A549 (cell line): ENCODE results near the gene ERCC6. TPM values are rescaled to one million over a fixed set of nuclear protein-coding genes. Genes with fewer than 3 reads are reported as not detected.

ENCODE experiments used
- ATAC-seq, 2 experiments: fragments of 200-7000 bp in 1 of 2; fragments of >200 bp in 1 of 2; cut with Nextera tagmentation in 1 of 2; cut with Tn5 transposase in 1 of 2; 3 replicates each; pipeline versions ENCODE4 v1.8.0 to v1.9.1; 2018 to 2020; ENCODE audit warnings: mild to moderate bottlenecking in 1 of 2, moderate library complexity in 1 of 2
- CTCF ChIA-PET: fragments of 300-600 bp; sonication (Branson Sonifier 250); formaldehyde crosslinking; extraction: SDS; loops from one replicate; lab custom pipeline; 2021; ENCODE audit warnings: antibody characterized with exemption, inconsistent platforms; lab: Yijun Ruan, JAX
- POLR2A ChIA-PET: fragments of 350-600 bp; formaldehyde crosslinking; extraction: SDS; loops from one replicate; lab custom pipeline; 2021; ENCODE audit warnings: antibody characterized with exemption, inconsistent platforms; lab: Yijun Ruan, JAX
- DNase-seq, 2 experiments: peaks; one replicate each; pipeline versions ENCODE4 v3.0.0 to v3.0.0-alpha.2; 2011 to 2016; ENCODE audit warnings: low read depth in 1 of 2, low spot score in 1 of 2
- FAIRE-seq: peaks from 2 replicates; lab custom pipeline; 2011; peaks lifted over from hg19 to GRCh38; lab: Jason Lieb, UNC
- H3K27ac ChIP-seq, 2 experiments: fragments of >200 bp; sonication (Bioruptor Twin); formaldehyde crosslinking; 3 replicates each; pipeline ENCODE4 v1.5.1; 2016 to 2017
- H3K4me1 ChIP-seq: fragments of >200 bp; sonication (Bioruptor Twin); formaldehyde crosslinking; 3 replicates; pipeline ENCODE4 v1.6.1; 2016
- H3K4me2 ChIP-seq: fragments of >200 bp; sonication (Bioruptor Twin); formaldehyde crosslinking; 3 replicates; pipeline ENCODE4 v1.6.1; 2016
- H3K4me3 ChIP-seq: fragments of >200 bp; sonication (Bioruptor Twin); formaldehyde crosslinking; 3 replicates; pipeline ENCODE4 v1.5.1; 2016
- H3K9me3 ChIP-seq: fragments of >200 bp; sonication (Bioruptor Twin); formaldehyde crosslinking; 3 replicates; pipeline ENCODE4 v1.6.1; 2016
- CBX2 ChIP-seq: fragments of 200-600 bp; sonication (generic); IDR thresholded peaks from 2 replicates; pipeline ENCODE4 v1.6.1; 2016; ENCODE audit warnings: low read depth, mild to moderate bottlenecking, borderline replicate concordance
- CHD4 ChIP-seq: fragments of 200-600 bp; sonication (generic); IDR thresholded peaks from 2 replicates; pipeline ENCODE4 v1.6.1; 2016; ENCODE audit warnings: antibody characterized with exemption, mild to moderate bottlenecking, borderline replicate concordance
- EHMT2 ChIP-seq: fragments of 200-600 bp; sonication (generic); IDR thresholded peaks from 2 replicates; pipeline ENCODE4 v1.6.1; 2016; ENCODE audit warnings: antibody characterized with exemption, low read depth, mild to moderate bottlenecking, moderate library complexity
- EP300 ChIP-seq, 2 experiments: fragments of >200 bp; sonication (Bioruptor Twin); formaldehyde crosslinking; IDR thresholded peaks; 2 replicates in 1 of 2; 3 replicates in 1 of 2; pipeline ENCODE4 v1.6.1; 2016 to 2017
- FOSB ChIP-seq: fragments of 250-450 bp; sonication (Bioruptor Pico); IDR thresholded peaks from 2 replicates; pipeline ENCODE4 v1.5.0; 2020; ENCODE audit warnings: mild to moderate bottlenecking, moderate library complexity
- FOSL2 ChIP-seq, 2 experiments: fragments of 450-650 bp in 1 of 2; fragments of >200 bp in 1 of 2; sonication (Bioruptor Twin) in 1 of 2; formaldehyde crosslinking; IDR thresholded peaks; 2 replicates each; pipeline versions ENCODE4 v1.5.0 to v1.6.1; 2016 to 2020; ENCODE audit warnings: mild to moderate bottlenecking in 1 of 2, moderate library complexity in 1 of 2
- FOXS1 ChIP-seq: fragments of 250-450 bp; sonication (Bioruptor Pico); IDR thresholded peaks from 2 replicates; pipeline ENCODE4 v1.5.0; 2020; ENCODE audit warnings: mild to moderate bottlenecking, moderate library complexity
- GATA3 ChIP-seq: IDR thresholded peaks from 2 replicates; pipeline ENCODE4 v1.6.1; 2012; ENCODE audit warnings: borderline replicate concordance
- HOXA7 ChIP-seq: fragments of 250-450 bp; sonication (Bioruptor Pico); IDR thresholded peaks from 2 replicates; pipeline ENCODE4 v1.5.0; 2020; ENCODE audit warnings: mild to moderate bottlenecking, moderate library complexity
- JUNB ChIP-seq: fragments of >200 bp; sonication (Bioruptor Twin); formaldehyde crosslinking; IDR thresholded peaks from 2 replicates; pipeline ENCODE4 v1.6.1; 2016
- KDM5A ChIP-seq: fragments of 200-600 bp; sonication (generic); IDR thresholded peaks from 2 replicates; pipeline ENCODE4 v1.6.1; 2016; ENCODE audit warnings: antibody characterized with exemption, mild to moderate bottlenecking
- MAFK ChIP-seq: fragments of 450-650 bp; IDR thresholded peaks from 2 replicates; pipeline ENCODE4 v1.6.1; 2014; ENCODE audit not compliant: partially characterized antibody
- NPAS2 ChIP-seq: fragments of 250-450 bp; sonication (Bioruptor Pico); IDR thresholded peaks from 2 replicates; pipeline ENCODE4 v1.8.0; 2022; ENCODE audit warnings: mild to moderate bottlenecking, moderate library complexity, borderline replicate concordance
- NR3C1 ChIP-seq: fragments of >200 bp; sonication (Bioruptor Twin); formaldehyde crosslinking; IDR thresholded peaks from 3 replicates; pipeline ENCODE4 v1.6.1; 2017
- POLR2A ChIP-seq: IDR thresholded peaks from 2 replicates; pipeline ENCODE4 v1.6.1; 2012; ENCODE audit warnings: mild to moderate bottlenecking, low read length
- RFX5 ChIP-seq: fragments of 450-650 bp; IDR thresholded peaks from 2 replicates; pipeline ENCODE4 v1.7.1; 2014; ENCODE audit warnings: antibody characterized with exemption, mild to moderate bottlenecking, moderate library complexity
- SMC3 ChIP-seq: fragments of >200 bp; sonication (Bioruptor Twin); formaldehyde crosslinking; IDR thresholded peaks from 3 replicates; pipeline ENCODE4 v1.6.1; 2018; ENCODE audit warnings: inconsistent platforms
- SREBF2 ChIP-seq: fragments of 450-650 bp; IDR thresholded peaks from 2 replicates; pipeline ENCODE4 v1.6.1; 2014; ENCODE audit warnings: mild to moderate bottlenecking, moderate library complexity
- TP53 ChIP-seq: fragments of 250-450 bp; sonication (Bioruptor Pico); IDR thresholded peaks from 2 replicates; pipeline ENCODE4 v1.5.0; 2021; ENCODE audit warnings: mild to moderate bottlenecking, moderate library complexity
- ZFP36 ChIP-seq: fragments of 450-650 bp; IDR thresholded peaks from 2 replicates; pipeline ENCODE4 v1.6.1; 2014; ENCODE audit warnings: borderline replicate concordance; ENCODE audit not compliant: partially characterized antibody
- ZSCAN20 ChIP-seq: fragments of 250-450 bp; sonication (Bioruptor Pico); IDR thresholded peaks from 2 replicates; pipeline ENCODE4 v1.8.0; 2022; ENCODE audit warnings: mild to moderate bottlenecking, moderate library complexity
- WGBS: methylation state at CpG from one replicate; pipeline ENCODE4 v1.1.6; 2017; ENCODE audit errors: missing lambda C conversion rate; 5-methylcytosine and 5-hydroxymethylcytosine counted together
- polyA plus RNA-seq, 4 experiments: library from polyadenylated mRNA; depleted of rRNA in 3 of 4; stranded (reverse); fragments of >200 nt; fragmentation: RNase III in 1 of 4; extraction: RNeasy Plus Mini Kit Qiagen cat#74134 plus additional on column Dnase treatment in 1 of 4; gene quantifications; 2 replicates in 3 of 4; 3 replicates in 1 of 4; pipeline ENCODE4 v1.2.3, GENCODE V29; 2011 to 2017
- TF ChIP-seq, protein P1 (sequence below): fragments of >200 bp; sonication (Bioruptor Twin); formaldehyde crosslinking; IDR thresholded peaks from 2 replicates; pipeline ENCODE4 v1.6.1; 2016
- TF ChIP-seq, protein P2 (sequence below): fragments of 250-450 bp; sonication (Bioruptor Pico); IDR thresholded peaks from 2 replicates; pipeline ENCODE4 v1.5.0; 2020; ENCODE audit warnings: low read depth, mild to moderate bottlenecking, moderate library complexity
- TF ChIP-seq, protein P3 (sequence below): fragments of 250-450 bp; sonication (Bioruptor Pico); IDR thresholded peaks from 2 replicates; pipeline ENCODE4 v1.5.0; 2021; ENCODE audit warnings: mild to moderate bottlenecking, moderate library complexity, borderline replicate concordance
- TF ChIP-seq, protein P4 (sequence below): fragments of 200-600 bp; sonication (generic); IDR thresholded peaks from 2 replicates; pipeline ENCODE4 v1.6.1; 2016; ENCODE audit warnings: antibody characterized with exemption, mild to moderate bottlenecking, moderate library complexity
- TF ChIP-seq, protein P5 (sequence below): fragments of 450-650 bp; IDR thresholded peaks from 2 replicates; pipeline ENCODE4 v1.6.1; 2014; ENCODE audit warnings: antibody characterized with exemption

The ERCC6 gene
- polyA plus RNA-seq, 2 of the 4 experiments (the other 2 are of a cell fraction), result 5.8 to 9.4 TPM

DNA sequence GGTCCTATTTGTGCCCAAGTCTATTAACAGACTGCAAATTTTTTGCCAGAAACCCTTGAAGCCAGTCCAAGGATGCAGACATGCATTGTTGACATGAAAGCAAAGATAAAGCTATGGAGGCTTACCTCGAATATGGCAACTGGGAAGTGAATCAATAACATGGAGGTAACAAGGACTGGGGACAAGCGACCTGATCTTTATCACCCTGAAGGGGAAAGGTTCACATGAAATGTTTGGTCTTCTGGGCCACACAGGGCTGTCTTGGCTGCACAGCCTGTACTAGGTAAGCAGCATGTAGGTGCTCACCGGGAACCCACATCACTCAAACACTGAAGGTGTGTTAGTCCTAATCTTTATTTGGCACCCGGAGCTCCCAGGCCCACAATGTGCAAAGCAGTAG lies 17.9 kb downstream of the ERCC6 start:
- Histone ChIP-seq H3K4me2 (no peak overlapping the region), H3K4me3 (no peak overlapping the region), H3K9me3 (no peaks in the 10 kb centered on the region), H3K27ac (no peak overlapping the region), H3K4me1 (no peaks in the 10 kb centered on the region)
- ChIA-PET CTCF (interaction anchor here (1.0 to 13.0 kb wide), 4 partner anchors 8 to 864 kb away, joined by 3 to 97 read pairs (median 30); no protein-coding TSS in a partner anchor), POLR2A (no interaction called here)
- FAIRE-seq (no peak), DNase-seq (no peak), ATAC-seq (no peak)
- 65% methylated on average over 4 of the region's 4 CpGs for WGBS
- TF ChIP-seq FOSL2 (IDR thresholded peaks at IDR 0.05), result no peak
- TF ChIP-seq FOSL2 (CRISPR knock-in tag; IDR thresholded peaks at IDR 0.05), result no peak
- TF ChIP-seq GATA3, result no peak
- no peak for TF ChIP-seq NPAS2 (CRISPR knock-in tag)
- TF ChIP-seq, protein P1, sequence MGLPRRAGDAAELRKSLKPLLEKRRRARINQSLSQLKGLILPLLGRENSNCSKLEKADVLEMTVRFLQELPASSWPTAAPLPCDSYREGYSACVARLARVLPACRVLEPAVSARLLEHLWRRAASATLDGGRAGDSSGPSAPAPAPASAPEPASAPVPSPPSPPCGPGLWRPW, result no peak
- TF ChIP-seq ZSCAN20 (CRISPR knock-in tag), result no peak
- no peak for TF ChIP-seq JUNB
- TF ChIP-seq SREBF2, result no peak

DNA sequence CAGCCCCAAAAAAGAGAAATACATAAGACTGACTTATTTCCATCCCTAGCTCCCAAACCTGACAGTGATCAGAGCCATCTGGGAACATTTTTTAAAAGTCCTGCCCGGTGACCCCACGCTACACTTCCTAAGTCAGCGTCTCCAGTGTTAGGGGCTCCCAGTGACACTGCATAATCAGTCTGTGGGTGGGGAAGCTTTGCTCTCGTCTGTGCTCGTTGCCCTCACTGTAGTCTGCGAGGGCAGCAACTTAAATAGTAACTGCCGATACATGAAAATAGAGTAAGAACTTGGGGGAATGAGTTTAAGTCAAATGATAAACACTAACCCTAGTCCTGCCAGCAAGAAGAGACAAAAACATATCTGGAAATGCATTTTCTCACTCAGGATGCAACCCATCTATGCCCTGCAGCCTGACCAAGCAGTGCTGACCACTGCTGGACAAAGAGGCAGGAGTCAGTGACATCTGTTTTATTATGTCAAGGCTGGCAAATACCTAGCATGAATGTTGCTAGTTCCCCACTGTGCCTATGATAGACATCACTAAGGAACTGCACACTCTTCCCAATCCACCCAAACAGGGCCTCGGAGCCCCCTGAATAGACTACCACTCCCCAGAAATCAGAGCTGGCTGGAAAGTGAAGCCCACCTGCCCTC lies 18.7 kb downstream of the ERCC6 start:
- CTCF ChIA-PET, result interaction anchor here (1.0 to 13.0 kb wide), 13 partner anchors 9 to 863 kb away, joined by 3 to 154 read pairs (median 8); partner anchors contain the start of gene ERCC6
- POLR2A ChIA-PET, result no interaction called here
- 90% methylated on average over 7 of the region's 8 CpGs for WGBS

DNA sequence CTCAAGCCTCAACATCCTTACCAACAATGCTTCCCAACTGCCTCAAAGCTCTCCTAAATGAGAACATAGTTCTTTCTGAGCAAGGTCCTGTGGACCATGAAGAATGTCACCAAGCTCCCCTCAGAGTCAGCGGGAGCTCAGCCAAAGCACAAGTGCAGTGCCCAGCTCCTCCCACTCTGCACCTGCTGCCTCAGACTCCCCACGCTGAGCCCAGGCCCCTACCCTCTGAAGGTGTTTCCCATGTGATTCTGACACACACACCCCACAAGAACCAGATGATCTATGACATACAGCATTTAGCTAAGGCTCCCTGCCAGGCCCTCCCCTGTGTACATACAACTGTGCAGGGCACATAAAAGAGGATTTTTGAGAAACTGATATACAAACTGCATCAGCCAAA lies 19.2 kb downstream of the ERCC6 start:
- Histone ChIP-seq H3K4me1 (no peaks in the 10 kb centered on the region), H3K9me3 (no peaks in the 10 kb centered on the region), H3K4me2 (no peak overlapping the region), H3K27ac (no peak overlapping the region), H3K4me3 (no peak overlapping the region)
- DNase-seq (no peak), ATAC-seq (no peak; a peak in 1 of 6 replicates), FAIRE-seq (no peak)
- ChIA-PET POLR2A (no interaction called here), CTCF (interaction anchor here (0.7 to 13.0 kb wide), 18 partner anchors 9 to 869 kb away, joined by 3 to 154 read pairs (median 6); partner anchors contain the start of gene ERCC6)
- WGBS, result 70% methylated on average over 2 of the region's 2 CpGs
- TF ChIP-seq NR3C1, result no peak
- TF ChIP-seq, protein P2, sequence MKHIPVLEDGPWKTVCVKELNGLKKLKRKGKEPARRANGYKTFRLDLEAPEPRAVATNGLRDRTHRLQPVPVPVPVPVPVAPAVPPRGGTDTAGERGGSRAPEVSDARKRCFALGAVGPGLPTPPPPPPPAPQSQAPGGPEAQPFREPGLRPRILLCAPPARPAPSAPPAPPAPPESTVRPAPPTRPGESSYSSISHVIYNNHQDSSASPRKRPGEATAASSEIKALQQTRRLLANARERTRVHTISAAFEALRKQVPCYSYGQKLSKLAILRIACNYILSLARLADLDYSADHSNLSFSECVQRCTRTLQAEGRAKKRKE (CRISPR knock-in tag), result no peak
- TF ChIP-seq EP300 (IDR thresholded peaks at IDR 0.05), result no peak
- TF ChIP-seq, protein P3, sequence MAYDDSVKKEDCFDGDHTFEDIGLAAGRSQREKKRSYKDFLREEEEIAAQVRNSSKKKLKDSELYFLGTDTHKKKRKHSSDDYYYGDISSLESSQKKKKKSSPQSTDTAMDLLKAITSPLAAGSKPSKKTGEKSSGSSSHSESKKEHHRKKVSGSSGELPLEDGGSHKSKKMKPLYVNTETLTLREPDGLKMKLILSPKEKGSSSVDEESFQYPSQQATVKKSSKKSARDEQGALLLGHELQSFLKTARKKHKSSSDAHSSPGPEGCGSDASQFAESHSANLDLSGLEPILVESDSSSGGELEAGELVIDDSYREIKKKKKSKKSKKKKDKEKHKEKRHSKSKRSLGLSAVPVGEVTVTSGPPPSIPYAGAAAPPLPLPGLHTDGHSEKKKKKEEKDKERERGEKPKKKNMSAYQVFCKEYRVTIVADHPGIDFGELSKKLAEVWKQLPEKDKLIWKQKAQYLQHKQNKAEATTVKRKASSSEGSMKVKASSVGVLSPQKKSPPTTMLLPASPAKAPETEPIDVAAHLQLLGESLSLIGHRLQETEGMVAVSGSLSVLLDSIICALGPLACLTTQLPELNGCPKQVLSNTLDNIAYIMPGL, result no peak
- TF ChIP-seq EHMT2, result no peak
- no peak for TF ChIP-seq POLR2A
- TF ChIP-seq, protein P4, sequence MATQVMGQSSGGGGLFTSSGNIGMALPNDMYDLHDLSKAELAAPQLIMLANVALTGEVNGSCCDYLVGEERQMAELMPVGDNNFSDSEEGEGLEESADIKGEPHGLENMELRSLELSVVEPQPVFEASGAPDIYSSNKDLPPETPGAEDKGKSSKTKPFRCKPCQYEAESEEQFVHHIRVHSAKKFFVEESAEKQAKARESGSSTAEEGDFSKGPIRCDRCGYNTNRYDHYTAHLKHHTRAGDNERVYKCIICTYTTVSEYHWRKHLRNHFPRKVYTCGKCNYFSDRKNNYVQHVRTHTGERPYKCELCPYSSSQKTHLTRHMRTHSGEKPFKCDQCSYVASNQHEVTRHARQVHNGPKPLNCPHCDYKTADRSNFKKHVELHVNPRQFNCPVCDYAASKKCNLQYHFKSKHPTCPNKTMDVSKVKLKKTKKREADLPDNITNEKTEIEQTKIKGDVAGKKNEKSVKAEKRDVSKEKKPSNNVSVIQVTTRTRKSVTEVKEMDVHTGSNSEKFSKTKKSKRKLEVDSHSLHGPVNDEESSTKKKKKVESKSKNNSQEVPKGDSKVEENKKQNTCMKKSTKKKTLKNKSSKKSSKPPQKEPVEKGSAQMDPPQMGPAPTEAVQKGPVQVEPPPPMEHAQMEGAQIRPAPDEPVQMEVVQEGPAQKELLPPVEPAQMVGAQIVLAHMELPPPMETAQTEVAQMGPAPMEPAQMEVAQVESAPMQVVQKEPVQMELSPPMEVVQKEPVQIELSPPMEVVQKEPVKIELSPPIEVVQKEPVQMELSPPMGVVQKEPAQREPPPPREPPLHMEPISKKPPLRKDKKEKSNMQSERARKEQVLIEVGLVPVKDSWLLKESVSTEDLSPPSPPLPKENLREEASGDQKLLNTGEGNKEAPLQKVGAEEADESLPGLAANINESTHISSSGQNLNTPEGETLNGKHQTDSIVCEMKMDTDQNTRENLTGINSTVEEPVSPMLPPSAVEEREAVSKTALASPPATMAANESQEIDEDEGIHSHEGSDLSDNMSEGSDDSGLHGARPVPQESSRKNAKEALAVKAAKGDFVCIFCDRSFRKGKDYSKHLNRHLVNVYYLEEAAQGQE, result no peak
- no peak for TF ChIP-seq FOSL2 (IDR thresholded peaks at IDR 0.05)
- TF ChIP-seq FOSL2 (CRISPR knock-in tag; IDR thresholded peaks at IDR 0.05), result no peak
- no peak for TF ChIP-seq FOXS1 (CRISPR knock-in tag)

More for the DNA sequence above, 18.7 kb downstream of the ERCC6 start:
- no peak for FAIRE-seq
- TF ChIP-seq HOXA7 (no peak), CHD4 (no peak), ZFP36 (no peak), NR3C1 (no peak), RFX5 (no peak), CBX2 (no peak), MAFK (no peak), TP53 (no peak), EHMT2 (no peak), FOSL2 (IDR thresholded peaks at IDR 0.05) (no peak), FOSL2 (CRISPR knock-in tag; IDR thresholded peaks at IDR 0.05) (no peak), SREBF2 (no peak), FOSB (CRISPR knock-in tag) (no peak), SMC3 (no peak), POLR2A (no peak), KDM5A (no peak), GATA3 (no peak)
- TF ChIP-seq, protein P3, result no peak
- TF ChIP-seq, protein P5, sequence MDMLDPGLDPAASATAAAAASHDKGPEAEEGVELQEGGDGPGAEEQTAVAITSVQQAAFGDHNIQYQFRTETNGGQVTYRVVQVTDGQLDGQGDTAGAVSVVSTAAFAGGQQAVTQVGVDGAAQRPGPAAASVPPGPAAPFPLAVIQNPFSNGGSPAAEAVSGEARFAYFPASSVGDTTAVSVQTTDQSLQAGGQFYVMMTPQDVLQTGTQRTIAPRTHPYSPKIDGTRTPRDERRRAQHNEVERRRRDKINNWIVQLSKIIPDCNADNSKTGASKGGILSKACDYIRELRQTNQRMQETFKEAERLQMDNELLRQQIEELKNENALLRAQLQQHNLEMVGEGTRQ, result no peak
- Histone ChIP-seq H3K9me3 (no peaks in the 10 kb centered on the region), H3K4me3 (no peak overlapping the region), H3K4me2 (no peak overlapping the region), H3K4me1 (no peaks in the 10 kb centered on the region), H3K27ac (no peak overlapping the region)
- no peak for ATAC-seq
- DNase-seq, result no peak
